Activated gamma-delta T cell (primary cell): Measurements from ENCODE around the gene PPIL6.

Experiments
- DNase-seq: peaks from one replicate; lab custom pipeline; 2025; lab: John Stamatoyannopoulos, UW

The PPIL6 gene

DNA sequence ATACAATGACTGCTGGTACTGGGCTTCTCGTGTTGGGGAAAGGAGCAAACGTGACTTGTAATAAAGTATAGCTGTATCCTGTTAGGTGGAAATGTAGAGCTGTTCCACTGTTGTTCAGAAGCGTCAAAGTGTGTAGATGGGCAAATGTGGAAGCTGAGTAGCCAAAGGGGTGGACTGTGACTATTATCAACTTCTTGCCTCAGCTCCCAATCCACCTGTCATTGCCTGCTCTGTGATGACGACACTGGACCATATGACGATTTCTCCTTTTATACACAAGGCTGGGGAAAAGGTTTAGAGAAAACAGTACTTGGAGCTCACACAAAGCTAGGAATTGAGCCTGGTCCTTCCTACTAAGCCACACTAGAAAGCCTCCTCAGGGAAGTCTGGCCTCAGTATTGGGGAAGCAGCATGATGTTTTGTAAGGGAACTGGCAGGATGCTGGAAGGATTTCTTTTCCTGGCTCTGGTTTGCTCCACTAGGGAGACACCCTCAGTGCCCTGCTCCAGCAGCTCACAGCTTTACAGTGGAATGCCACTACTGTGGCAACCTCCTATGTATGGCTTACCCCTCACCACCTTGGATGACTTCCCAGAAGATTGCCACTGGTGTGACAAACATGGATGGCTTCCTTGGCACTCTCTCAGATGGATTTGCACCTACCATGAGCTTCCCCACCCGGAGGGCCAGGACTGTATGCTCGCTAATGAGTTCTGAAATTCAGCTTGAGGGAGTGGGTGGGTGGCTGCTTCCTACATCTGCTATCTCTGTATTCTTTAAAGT lies 78.1 kb downstream of the PPIL6 start:
- DNase-seq = no peak

DNA sequence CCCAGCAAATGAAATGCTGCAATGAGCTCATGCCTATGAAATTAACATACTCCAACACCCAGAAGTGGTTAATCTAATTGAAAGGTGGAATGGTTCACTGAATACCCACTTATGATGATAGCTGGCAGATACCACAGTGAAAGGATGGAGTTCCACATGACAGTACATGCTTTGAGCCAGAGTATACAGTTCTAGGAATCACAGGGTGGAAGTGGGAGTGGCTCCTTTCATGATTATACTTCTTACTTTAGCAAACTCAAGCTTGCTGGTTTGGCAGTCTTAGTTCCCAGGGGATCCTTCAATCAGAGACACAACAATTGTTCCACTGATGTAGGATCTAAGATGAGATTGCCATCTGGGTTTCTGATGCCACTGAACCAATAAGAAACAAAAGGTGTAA lies 79.6 kb downstream of the PPIL6 start:
- no peak for DNase-seq

- DNase-seq = no peak
Observed at GRCh38 chr6:109360281-109360680, 80.1 kb downstream of the PPIL6 start.

- no peak for DNase-seq
Observed at GRCh38 chr6:109359248-109359647, 81.2 kb downstream of the PPIL6 start.

DNA sequence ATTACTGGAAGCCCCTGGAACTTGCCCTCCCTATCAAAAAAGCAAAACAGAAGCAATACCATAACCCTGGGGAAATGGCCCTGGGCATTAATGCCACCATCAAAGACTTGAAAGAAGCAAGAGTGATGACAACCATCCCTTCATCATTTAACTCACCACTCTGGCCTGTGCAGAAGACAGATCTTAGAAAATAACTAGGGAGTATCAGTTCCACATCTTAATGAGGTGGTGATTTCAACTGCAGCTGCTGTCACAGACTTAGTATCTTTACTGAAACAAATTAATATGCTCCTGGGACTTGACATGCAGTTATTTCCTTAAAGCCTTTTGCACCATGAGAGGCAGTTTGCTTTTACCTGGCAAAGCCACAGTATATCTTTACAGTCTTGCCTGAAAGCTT lies 82.2 kb downstream of the PPIL6 start:
- DNase-seq = no peak

DNA sequence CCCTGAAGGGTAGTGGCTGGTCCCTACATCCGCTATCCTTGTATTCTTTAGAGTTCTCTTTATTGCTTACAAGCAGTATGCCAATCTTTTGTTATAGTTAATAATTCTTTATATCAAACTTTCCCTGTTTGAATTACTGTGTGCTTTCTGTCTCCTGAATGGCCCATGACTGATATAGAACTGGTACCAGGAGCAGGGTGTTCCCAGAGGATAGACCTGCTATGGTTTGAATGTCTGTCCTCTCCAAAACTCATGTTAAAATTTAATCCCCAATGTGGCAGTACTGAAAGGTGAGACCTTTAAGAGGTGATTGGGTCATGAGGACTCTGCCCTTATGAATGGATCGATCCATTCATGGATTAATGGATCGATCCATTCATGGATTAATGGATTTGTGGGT lies 84.2 kb downstream of the PPIL6 start:
- DNase-seq = no peak

- no peak for DNase-seq
Observed at GRCh38 chr6:109351231-109352130, 88.9 kb downstream of the PPIL6 start.

DNA sequence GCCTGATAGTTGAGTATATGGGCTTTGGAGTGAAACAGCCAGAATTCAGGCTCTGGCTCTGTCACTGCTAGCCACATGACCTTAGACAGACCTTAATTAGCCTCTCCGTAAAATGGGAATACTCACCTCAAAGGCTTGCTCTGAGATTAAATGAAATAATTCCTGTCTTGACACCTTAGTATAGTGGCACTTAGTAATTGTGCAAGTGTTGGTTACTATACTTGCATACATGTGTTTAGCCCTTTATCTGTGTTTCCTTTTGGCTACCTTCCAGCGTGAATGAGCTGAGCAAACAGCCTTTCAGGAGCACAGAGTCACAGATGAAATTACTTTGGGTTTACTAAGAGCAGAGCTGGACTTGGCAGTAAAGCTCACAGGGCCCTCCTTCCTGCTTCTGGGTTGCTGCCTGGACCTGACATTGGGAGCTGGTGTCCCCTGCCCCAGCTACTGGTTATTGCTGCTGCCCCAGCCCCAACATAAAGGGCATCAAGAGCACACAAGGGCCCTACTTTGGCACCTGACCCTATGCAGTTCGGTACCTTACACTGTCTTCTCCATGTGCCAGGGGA lies 90.9 kb downstream of the PPIL6 start:
- no peak for DNase-seq

DNA sequence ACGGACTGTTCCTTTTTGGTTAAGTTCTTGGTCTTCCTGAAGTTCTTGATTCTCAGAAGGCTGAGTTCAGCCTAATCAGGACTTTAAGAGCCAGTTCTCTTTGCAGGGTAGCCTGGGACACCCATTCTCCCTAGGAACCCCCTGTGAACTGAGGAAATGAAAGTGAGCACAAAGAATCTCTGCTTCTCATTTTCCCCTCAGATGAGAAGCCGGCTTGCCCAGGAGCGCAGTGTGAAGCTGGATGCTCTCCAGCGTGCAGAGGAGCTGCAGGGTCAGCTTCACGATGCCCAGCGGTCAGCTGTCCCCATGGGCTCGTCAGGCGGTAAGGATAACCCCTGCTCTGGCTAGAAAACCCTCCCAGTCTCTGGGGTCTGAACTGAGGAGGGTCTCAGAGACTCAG lies 92.2 kb downstream of the PPIL6 start:
- DNase-seq = no peak

GRCh38 chr6:109347779-109348178 lies 92.6 kb downstream of the PPIL6 start:
- DNase-seq = no peak

- DNase-seq = no peak
Observed at GRCh38 chr6:109345986-109346385, 94.4 kb downstream of the PPIL6 start.

DNA sequence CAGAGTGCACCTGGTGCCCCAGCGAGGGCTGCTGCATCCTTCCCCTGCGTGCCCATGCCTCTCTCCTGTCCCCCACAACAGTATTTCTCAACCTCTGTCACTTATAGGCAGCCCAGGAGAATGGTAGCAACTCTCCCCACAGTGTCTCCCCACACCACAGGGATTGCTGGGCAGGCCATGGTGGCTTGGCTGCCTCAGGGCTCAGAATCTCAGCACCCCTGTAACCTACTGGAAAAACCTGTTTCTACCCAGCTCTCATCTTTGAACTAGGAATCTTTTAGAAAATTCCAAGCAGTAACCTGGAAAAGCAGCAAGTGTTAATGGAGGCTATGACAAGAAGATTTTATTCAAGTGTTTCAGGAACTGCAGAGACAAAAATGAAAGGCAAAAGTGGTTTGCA lies 96.2 kb downstream of the PPIL6 start:
- DNase-seq = no peak

- DNase-seq = no peak
Observed at GRCh38 chr6:109343518-109343917, 96.9 kb downstream of the PPIL6 start.

- no peak for DNase-seq
Observed at GRCh38 chr6:109342911-109343310, 97.5 kb downstream of the PPIL6 start.

DNA sequence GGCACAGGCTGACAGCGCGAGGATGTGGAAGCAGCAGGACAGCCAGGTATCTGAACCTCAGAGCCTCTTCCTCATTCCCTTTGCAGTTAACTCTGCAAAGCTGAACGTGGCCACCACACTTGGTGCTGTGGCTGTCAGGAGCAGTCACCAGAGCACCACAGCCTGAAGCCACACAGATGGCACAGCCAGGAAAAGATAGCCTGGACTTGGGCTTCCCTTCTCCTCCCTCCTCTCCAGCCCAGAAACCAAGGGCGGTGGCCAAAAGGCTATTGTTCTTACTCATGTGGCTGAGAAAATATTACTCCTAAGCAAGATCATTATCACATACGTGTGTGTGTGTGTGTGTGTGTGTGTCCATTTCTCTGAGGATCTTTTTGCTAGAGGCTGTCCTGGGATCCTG lies 97.9 kb downstream of the PPIL6 start:
- DNase-seq = no peak

DNA sequence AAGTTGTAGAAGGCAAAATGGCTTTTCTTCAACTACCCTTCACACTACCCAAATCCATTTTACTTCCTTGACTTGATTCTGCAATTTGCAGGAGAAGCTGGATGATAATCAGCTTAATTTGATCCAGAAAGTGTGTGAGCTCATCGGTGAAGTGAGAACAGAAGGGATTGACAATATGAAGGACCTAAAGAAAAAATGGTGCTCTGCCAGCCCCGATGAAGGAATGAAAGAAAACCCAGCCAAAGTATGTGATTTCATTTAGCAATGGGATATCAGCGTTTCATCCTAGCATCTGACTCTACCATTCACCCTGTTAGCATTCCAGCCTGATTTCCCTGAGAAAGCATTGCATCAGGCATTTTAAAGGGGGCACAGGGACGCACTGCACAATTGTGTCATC lies 99.6 kb downstream of the PPIL6 start:
- no peak for DNase-seq
